HepG2 (cell line): ENCODE data around the gene CPED1. TPM values are rescaled to one million over a fixed set of nuclear protein-coding genes. Genes with fewer than 3 reads are reported as not detected.

Experiments used
- ATAC-seq: fragments of 200-7000 bp; cut with Tn5 transposase; 3 replicates; pipeline ENCODE4 v1.9.1; 2020; ENCODE audit warnings: mild to moderate bottlenecking, moderate library complexity
- BruUV-seq: library from RNA; stranded (reverse); fragments of 400-500 nt; replicated peaks from 2 replicates; lab custom pipeline; 2021; lab: Mats Ljungman, UMichigan
- CTCF ChIA-PET: fragments of 300-600 bp; formaldehyde crosslinking; extraction: SDS; loops from one replicate; lab custom pipeline; 2021; ENCODE audit warnings: low total read pairs, inconsistent platforms, low intra/inter-chr PET ratio; lab: Yijun Ruan, JAX
- POLR2A ChIA-PET: fragments of 350-600 bp; sonication (Branson Sonifier 250); formaldehyde crosslinking; loops from one replicate; lab custom pipeline; 2020; ENCODE audit warnings: antibody characterized with exemption, inconsistent platforms; lab: Yijun Ruan, JAX
- DNase-seq: peaks from one replicate; pipeline ENCODE4 v3.0.0-alpha.2; 2015; ENCODE audit warnings: low spot score
- FAIRE-seq: peaks from 3 replicates; lab custom pipeline; 2011; peaks lifted over from hg19 to GRCh38; lab: Jason Lieb, UNC
- H2AFZ ChIP-seq: one replicate; pipeline ENCODE4 v1.6.1; 2011; ENCODE audit warnings: low read length, inconsistent platforms
- H3K27ac ChIP-seq: fragments of 300-600 bp; 3 replicates; pipeline ENCODE4 v1.8.0; 2011; ENCODE audit warnings: mixed run types, mild to moderate bottlenecking, mixed read lengths, low read length, inconsistent platforms; ENCODE audit not compliant: insufficient read depth; ENCODE audit errors: extremely low read length
- H3K27me3 ChIP-seq, 2 experiments: fragments of 200-600 bp in 1 of 2; 2 replicates in 1 of 2; 3 replicates in 1 of 2; pipeline versions ENCODE4 v1.6.0 to v1.8.0; 2011; ENCODE audit warnings: low read length in 2 of 2, mild to moderate bottlenecking in 2 of 2, moderate library complexity in 2 of 2, inconsistent platforms in 1 of 2; ENCODE audit not compliant: insufficient read depth in 2 of 2, control insufficient read depth in 1 of 2
- H3K36me3 ChIP-seq, 2 experiments: fragments of 200-600 bp in 1 of 2; replicated peaks in 1 of 2; 2 replicates in 1 of 2; 3 replicates in 1 of 2; pipeline versions ENCODE4 v1.5.1 to v1.8.0; 2011; ENCODE audit warnings: low read length in 2 of 2, inconsistent platforms in 1 of 2; ENCODE audit not compliant: insufficient read depth in 2 of 2, control insufficient read depth in 1 of 2
- H3K4me1 ChIP-seq: 2 replicates; pipeline ENCODE4 v1.5.1; 2012; ENCODE audit warnings: low read length, inconsistent platforms; ENCODE audit not compliant: insufficient read depth
- H3K4me2 ChIP-seq: 2 replicates; pipeline ENCODE4 v1.6.0; 2011; ENCODE audit warnings: low read depth, low read length, inconsistent platforms
- H3K4me3 ChIP-seq, 3 experiments: fragments of 200-600 bp in 1 of 3; sonication (generic), shearing (Covaris generic) in 1 of 3; replicated peaks in 1 of 3; 2 replicates each; pipeline ENCODE4 v1.5.1; 2011 to 2016; ENCODE audit warnings: low read length in 3 of 3, inconsistent platforms in 2 of 3, low read depth in 2 of 3, mild to moderate bottlenecking in 2 of 3, control low read depth in 1 of 3, mixed read lengths in 1 of 3; ENCODE audit not compliant: insufficient read depth in 1 of 3
- H3K79me2 ChIP-seq: one replicate; pipeline ENCODE4 v1.6.1; 2011; ENCODE audit warnings: low read length, inconsistent platforms; ENCODE audit not compliant: insufficient read depth
- H3K9ac ChIP-seq: 2 replicates; pipeline ENCODE4 v1.6.0; 2011; ENCODE audit warnings: mild to moderate bottlenecking, low read depth, low read length, inconsistent platforms; ENCODE audit not compliant: insufficient read depth
- H3K9me3 ChIP-seq: 2 replicates; pipeline ENCODE4 v1.5.1; 2012; ENCODE audit warnings: mild to moderate bottlenecking, low read length
- H4K20me1 ChIP-seq: 2 replicates; pipeline ENCODE4 v1.6.0; 2011; ENCODE audit warnings: inconsistent platforms, mild to moderate bottlenecking, low read length, moderate library complexity; ENCODE audit not compliant: insufficient read depth
- CBX1 ChIP-seq: IDR thresholded peaks from one replicate; pipeline ENCODE4 v1.6.1; 2016; ENCODE audit warnings: antibody characterized with exemption, low read depth
- CC2D1A ChIP-seq: sonication (generic); formaldehyde crosslinking; IDR thresholded peaks from 2 replicates; pipeline ENCODE4 v1.8.1; 2023; ENCODE audit warnings: mild to moderate bottlenecking, missing genetic modification reagents
- FOXC1 ChIP-seq: sonication (generic); formaldehyde crosslinking; IDR thresholded peaks from 2 replicates; pipeline ENCODE4 v1.8.0; 2022; ENCODE audit warnings: mild to moderate bottlenecking, missing genetic modification reagents, borderline replicate concordance
- GABPB1 ChIP-seq: IDR thresholded peaks from 2 replicates; pipeline ENCODE4 v1.6.1; 2016; ENCODE audit warnings: mild to moderate bottlenecking, missing genetic modification reagents, moderate library complexity, missing compliant biosample characterization
- GLI4 ChIP-seq: sonication (generic); formaldehyde crosslinking; IDR thresholded peaks from 2 replicates; pipeline ENCODE4 v1.5.1; 2020; ENCODE audit warnings: missing genetic modification reagents, mild to moderate bottlenecking, moderate library complexity, borderline replicate concordance
- HCFC1 ChIP-seq: fragments of 150-350 bp; IDR thresholded peaks from 2 replicates; pipeline ENCODE4 v1.6.1; 2014; ENCODE audit warnings: low read depth, low read length
- HOXA7 ChIP-seq: sonication (generic); formaldehyde crosslinking; IDR thresholded peaks from 2 replicates; pipeline ENCODE4 v1.8.1; 2022; ENCODE audit warnings: mild to moderate bottlenecking, missing genetic modification reagents, moderate library complexity
- JARID2 ChIP-seq: sonication (generic); formaldehyde crosslinking; IDR thresholded peaks from 2 replicates; pipeline ENCODE4 v1.8.1; 2023; ENCODE audit warnings: missing genetic modification reagents, inconsistent platforms; ENCODE audit not compliant: insufficient replicate concordance
- MXI1 ChIP-seq: IDR thresholded peaks from 3 replicates; pipeline ENCODE4 v1.6.1; 2012; ENCODE audit warnings: low read depth, low read length, inconsistent platforms, borderline replicate concordance
- RBAK ChIP-seq: sonication (generic); formaldehyde crosslinking; IDR thresholded peaks from 2 replicates; pipeline ENCODE4 v1.5.1; 2020; ENCODE audit warnings: mild to moderate bottlenecking, missing genetic modification reagents
- TSC22D2 ChIP-seq: sonication (generic); formaldehyde crosslinking; IDR thresholded peaks from 2 replicates; pipeline ENCODE4 v1.5.1; 2020; ENCODE audit warnings: missing genetic modification reagents, mild to moderate bottlenecking, borderline replicate concordance
- ZFX ChIP-seq: sonication (generic); formaldehyde crosslinking; IDR thresholded peaks from 2 replicates; pipeline ENCODE4 v1.4.0; 2020; ENCODE audit warnings: mild to moderate bottlenecking, low read depth, missing genetic modification reagents, moderate library complexity
- ZMYM3 ChIP-seq: sonication (generic); formaldehyde crosslinking; IDR thresholded peaks from 2 replicates; pipeline ENCODE4 v1.5.1; 2020; ENCODE audit warnings: mild to moderate bottlenecking, missing genetic modification reagents
- ZNF570 ChIP-seq: sonication (generic); formaldehyde crosslinking; IDR thresholded peaks from 2 replicates; pipeline ENCODE4 v1.4.0; 2020; ENCODE audit warnings: mild to moderate bottlenecking, missing genetic modification reagents, borderline replicate concordance
- ZNF660 ChIP-seq: sonication (generic); formaldehyde crosslinking; IDR thresholded peaks from 2 replicates; pipeline ENCODE4 v1.5.1; 2020; ENCODE audit warnings: mild to moderate bottlenecking, low read depth, missing genetic modification reagents, borderline replicate concordance
- ZNF7 ChIP-seq: IDR thresholded peaks from 2 replicates; pipeline ENCODE4 v1.6.1; 2016; ENCODE audit warnings: missing biosample characterization, missing genetic modification reagents
- WGBS: methylation state at CpG from one replicate; pipeline ENCODE4 v1.1.6; 2017; ENCODE audit warnings: low lambda C conversion rate; 5-methylcytosine and 5-hydroxymethylcytosine counted together
- in situ Hi-C: cut with HindIII; loops from 2 replicates; pipeline ENCODE4 v1.10.0; 2017; ENCODE audit warnings: low pct_unique_long_range_greater_than_20kb; ENCODE audit not compliant: extremely low pct_ligation_motif_present
- intact Hi-C: fragments of 100-400 bp; cut with micrococcal nuclease; formaldehyde crosslinking; loops from one replicate; pipeline ENCODE4 v1.10.0; 2022; ENCODE audit not compliant: unreplicated experiment
- polyA plus RNA-seq, 8 experiments: library from polyadenylated mRNA; depleted of rRNA in 3 of 8; stranded (reverse) in 7 of 8; unstranded in 1 of 8; fragments of >200 nt; fragmentation: Illumina TruSeq in 4 of 8; extraction: Trizol in 4 of 8; gene quantifications; 2 replicates each; pipeline versions ENCODE4 v1.2.1 to v1.2.3, GENCODE V29; 2011 to 2016; ENCODE audit warnings: low read depth in 4 of 8, missing spikeins in 1 of 8, mixed read lengths in 1 of 8; ENCODE audit not compliant: insufficient read depth in 1 of 8
- total RNA-seq, 5 experiments: library from RNA; depleted of rRNA; stranded (reverse); fragments of >200 nt; fragmentation: Illumina TruSeq; extraction: Trizol; gene quantifications; 2 replicates each; pipeline ENCODE4 v1.2.3, GENCODE V29; 2016; ENCODE audit warnings: low read depth in 1 of 5
- TF ChIP-seq, protein P1 (sequence below): sonication (generic); formaldehyde crosslinking; IDR thresholded peaks from 2 replicates; pipeline ENCODE4 v1.5.1; 2020; ENCODE audit warnings: mild to moderate bottlenecking, missing genetic modification reagents, borderline replicate concordance

The CPED1 gene
- total and polyA plus RNA-seq, 2 of the 13 experiments (the other 11 are each of a cell fraction or from before 2014, with no cell fraction given), result 11.5 to 27.0 TPM

GRCh38 chr7:120944826-120945562 is 43.5 kb upstream of the CPED1 start:
- H2AFZ ChIP-seq, result no peak overlapping the region
- H3K36me3 ChIP-seq, result no peaks in the 10 kb centered on the region
- BruUV-seq, result no TSS peak
- no peak for FAIRE-seq
- no peak overlapping the region for H3K4me3 ChIP-seq
- CTCF ChIA-PET, result no interaction called here
- in situ Hi-C loops (no loop called here), intact Hi-C loops (no loop called here)
- no peak for ATAC-seq
- H3K4me2 ChIP-seq, result no peak overlapping the region
- H3K27ac ChIP-seq, result no peak overlapping the region
- POLR2A ChIA-PET, result no interaction called here
- WGBS, result 46% methylated on average over 6 of the region's 6 CpGs
- no peak for TF ChIP-seq RBAK (CRISPR knock-in tag)
- TF ChIP-seq JARID2, result no peak
- TF ChIP-seq ZFX (CRISPR knock-in tag), result no peak
- no peak for TF ChIP-seq ZNF570
- TF ChIP-seq FOXC1, result no peak
- TF ChIP-seq HOXA7, result no peak
- no peak for TF ChIP-seq HCFC1
- TF ChIP-seq GABPB1 (CRISPR knock-in tag), result no peak
- TF ChIP-seq ZNF7 (CRISPR knock-in tag), result no peak
- TF ChIP-seq CC2D1A (CRISPR knock-in tag), result no peak
- no peak for TF ChIP-seq MXI1
- TF ChIP-seq TSC22D2 (CRISPR knock-in tag), result no peak
- TF ChIP-seq ZNF660, result no peak
- no peak for TF ChIP-seq ZMYM3 (CRISPR knock-in tag)
- TF ChIP-seq GLI4 (CRISPR knock-in tag), result no peak
- TF ChIP-seq, protein P1, sequence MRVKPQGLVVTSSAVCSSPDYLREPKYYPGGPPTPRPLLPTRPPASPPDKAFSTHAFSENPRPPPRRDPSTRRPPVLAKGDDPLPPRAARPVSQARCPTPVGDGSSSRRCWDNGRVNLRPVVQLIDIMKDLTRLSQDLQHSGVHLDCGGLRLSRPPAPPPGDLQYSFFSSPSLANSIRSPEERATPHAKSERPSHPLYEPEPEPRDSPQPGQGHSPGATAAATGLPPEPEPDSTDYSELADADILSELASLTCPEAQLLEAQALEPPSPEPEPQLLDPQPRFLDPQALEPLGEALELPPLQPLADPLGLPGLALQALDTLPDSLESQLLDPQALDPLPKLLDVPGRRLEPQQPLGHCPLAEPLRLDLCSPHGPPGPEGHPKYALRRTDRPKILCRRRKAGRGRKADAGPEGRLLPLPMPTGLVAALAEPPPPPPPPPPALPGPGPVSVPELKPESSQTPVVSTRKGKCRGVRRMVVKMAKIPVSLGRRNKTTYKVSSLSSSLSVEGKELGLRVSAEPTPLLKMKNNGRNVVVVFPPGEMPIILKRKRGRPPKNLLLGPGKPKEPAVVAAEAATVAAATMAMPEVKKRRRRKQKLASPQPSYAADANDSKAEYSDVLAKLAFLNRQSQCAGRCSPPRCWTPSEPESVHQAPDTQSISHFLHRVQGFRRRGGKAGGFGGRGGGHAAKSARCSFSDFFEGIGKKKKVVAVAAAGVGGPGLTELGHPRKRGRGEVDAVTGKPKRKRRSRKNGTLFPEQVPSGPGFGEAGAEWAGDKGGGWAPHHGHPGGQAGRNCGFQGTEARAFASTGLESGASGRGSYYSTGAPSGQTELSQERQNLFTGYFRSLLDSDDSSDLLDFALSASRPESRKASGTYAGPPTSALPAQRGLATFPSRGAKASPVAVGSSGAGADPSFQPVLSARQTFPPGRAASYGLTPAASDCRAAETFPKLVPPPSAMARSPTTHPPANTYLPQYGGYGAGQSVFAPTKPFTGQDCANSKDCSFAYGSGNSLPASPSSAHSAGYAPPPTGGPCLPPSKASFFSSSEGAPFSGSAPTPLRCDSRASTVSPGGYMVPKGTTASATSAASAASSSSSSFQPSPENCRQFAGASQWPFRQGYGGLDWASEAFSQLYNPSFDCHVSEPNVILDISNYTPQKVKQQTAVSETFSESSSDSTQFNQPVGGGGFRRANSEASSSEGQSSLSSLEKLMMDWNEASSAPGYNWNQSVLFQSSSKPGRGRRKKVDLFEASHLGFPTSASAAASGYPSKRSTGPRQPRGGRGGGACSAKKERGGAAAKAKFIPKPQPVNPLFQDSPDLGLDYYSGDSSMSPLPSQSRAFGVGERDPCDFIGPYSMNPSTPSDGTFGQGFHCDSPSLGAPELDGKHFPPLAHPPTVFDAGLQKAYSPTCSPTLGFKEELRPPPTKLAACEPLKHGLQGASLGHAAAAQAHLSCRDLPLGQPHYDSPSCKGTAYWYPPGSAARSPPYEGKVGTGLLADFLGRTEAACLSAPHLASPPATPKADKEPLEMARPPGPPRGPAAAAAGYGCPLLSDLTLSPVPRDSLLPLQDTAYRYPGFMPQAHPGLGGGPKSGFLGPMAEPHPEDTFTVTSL (CRISPR knock-in tag), result no peak
- TF ChIP-seq CBX1, result no peak
- H3K79me2 ChIP-seq, result no peaks in the 10 kb centered on the region
- H3K27me3 ChIP-seq, result no peaks in the 10 kb centered on the region
- no peak overlapping the region for H3K9ac ChIP-seq
- peaks cover 6% of the 10 kb centered on the region for H3K4me1 ChIP-seq
- DNase-seq, result no peak
- no peaks in the 10 kb centered on the region for H4K20me1 ChIP-seq
- no peaks in the 10 kb centered on the region for H3K9me3 ChIP-seq
